Activated CD4-positive, alpha-beta T cell treated with anti-CD3 and anti-CD28 coated beads, Interleukin-2, Interleukin-6, amounts not matched to agents 100 ng/mL and 50 ng/mL, durations not matched to agents 16 hours and 8 hours (primary cell): ENCODE measurements around the gene LMBR1.

Experiments used
- DNase-seq: peaks from one replicate; pipeline ENCODE4 v3.0.0-alpha.2; 2020

Gene LMBR1

GRCh38 chr7:156791241-156791640 lies 101.7 kb downstream of the LMBR1 start:
- no peak for DNase-seq

DNA sequence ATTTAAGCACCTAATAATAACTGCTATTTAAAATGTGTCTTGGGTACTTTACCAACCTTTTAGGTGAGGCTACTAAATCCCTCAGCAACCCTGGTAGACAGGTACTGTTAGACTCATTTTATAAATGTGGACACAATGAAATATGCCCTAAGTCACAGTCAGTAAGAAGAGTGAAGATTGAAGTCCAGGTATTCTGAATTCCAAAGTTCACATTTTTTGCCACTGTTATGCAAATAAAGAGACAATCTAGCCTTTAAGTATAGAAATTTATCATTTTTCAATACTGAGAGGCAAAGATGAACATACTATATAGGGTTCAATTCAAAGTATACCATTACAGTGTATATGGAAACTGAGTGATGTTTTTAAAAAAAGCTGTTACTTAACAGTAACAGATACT lies 102.7 kb downstream of the LMBR1 start:
- DNase-seq = no peak

- no peak for DNase-seq
Measured at GRCh38 chr7:156785998-156786543, 106.9 kb downstream of the LMBR1 start.

- DNase-seq = no peak
Measured at GRCh38 chr7:156783864-156784263, 109.1 kb downstream of the LMBR1 start.

DNA sequence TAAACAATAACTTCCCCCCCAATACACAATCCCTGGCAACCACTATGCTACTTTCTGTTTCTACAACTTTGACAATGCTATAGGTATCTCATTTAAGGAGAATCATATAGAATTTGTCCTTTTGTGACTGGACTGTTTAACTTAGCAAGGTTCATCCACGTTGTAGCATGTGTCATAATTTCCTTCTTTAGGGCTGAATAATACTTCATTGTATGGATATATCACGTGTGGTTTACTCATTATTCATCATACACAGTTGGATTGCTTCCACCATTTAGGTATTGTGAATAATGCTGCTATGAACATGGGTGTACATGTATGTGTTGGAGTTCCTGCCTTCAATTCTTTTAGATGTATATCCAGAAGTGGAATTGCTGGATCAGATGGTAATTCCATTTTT lies 111.0 kb downstream of the LMBR1 start:
- DNase-seq = no peak

GRCh38 chr7:156780724-156781455 lies 112.1 kb downstream of the LMBR1 start:
- DNase-seq = peak; percentile 61

DNA sequence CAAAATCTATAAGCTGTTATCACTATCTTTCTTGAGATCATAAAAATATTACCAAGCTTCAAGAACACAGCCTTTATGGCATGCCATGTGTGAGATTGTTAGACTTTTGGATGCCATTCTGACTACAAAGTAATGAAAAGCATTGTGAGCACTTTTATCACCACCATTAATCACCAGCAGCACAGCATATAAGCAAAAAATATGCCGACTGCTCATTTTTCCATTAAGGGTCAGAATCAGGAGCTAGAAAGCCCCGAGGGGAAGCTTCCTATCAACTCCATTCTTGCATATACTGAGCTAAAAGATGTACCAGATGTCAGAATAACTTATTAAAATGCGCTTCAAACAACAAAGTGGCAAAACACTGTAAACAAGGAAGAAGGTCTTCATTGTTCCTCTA lies 114.3 kb downstream of the LMBR1 start:
- no peak for DNase-seq

DNA sequence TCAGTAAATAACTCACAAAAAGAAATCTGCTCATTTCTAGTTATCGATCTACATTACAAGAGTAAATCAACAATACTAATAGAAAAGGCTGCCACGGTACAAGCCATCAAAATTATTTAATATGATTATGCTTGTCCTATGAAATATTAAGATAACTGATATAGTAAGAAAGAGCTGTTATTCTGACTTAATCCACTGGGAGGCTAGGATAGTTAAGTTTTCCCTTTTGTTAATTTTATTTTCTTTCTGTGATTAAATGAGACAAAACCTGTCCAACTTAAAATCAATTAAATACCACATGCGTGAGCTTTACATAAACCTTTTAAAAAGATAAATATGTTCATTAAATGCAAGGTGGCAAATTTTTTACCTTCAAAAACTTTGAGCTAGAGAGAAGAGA lies 114.8 kb downstream of the LMBR1 start:
- no peak for DNase-seq

DNA sequence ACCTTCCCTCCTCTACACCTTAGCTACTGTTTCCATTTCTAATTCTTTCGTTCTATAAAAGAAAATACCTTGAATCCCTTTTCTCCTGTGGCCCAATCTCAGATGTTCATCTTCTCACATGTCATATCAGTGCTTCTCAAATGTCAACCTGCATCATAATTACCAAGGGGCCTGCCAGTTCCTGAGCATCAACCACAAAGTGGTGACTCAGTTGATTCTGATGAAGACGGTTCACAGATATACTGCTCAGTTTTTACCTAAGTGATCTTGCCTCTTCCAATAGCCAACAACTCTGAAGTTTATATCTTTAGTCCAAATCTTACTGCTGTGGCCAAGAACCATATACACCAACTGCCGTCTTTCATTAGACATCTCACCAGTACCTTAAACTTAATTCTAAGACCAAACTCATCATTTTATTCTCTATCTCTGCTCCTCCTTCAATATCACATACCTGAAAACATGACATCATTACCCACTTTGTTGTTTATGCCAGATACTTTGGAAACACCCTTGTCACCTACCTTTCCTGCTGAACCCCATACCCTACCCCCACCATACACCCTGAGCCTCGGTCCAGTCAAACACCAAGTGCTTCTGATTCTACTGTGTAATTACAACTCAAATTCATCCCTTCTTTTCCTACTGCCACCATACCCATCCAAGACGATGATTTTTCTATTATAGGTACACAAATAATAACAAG lies 115.5 kb downstream of the LMBR1 start:
- peak; percentile 83 for DNase-seq

- DNase-seq = no peak
Measured at GRCh38 chr7:156776527-156776926, 116.5 kb downstream of the LMBR1 start.

- DNase-seq = peak; percentile 32
Measured at GRCh38 chr7:156773966-156774365, 119.0 kb downstream of the LMBR1 start.

- DNase-seq = no peak
Measured at GRCh38 chr7:156772725-156773124, 120.3 kb downstream of the LMBR1 start.

- peak; percentile 67 for DNase-seq
Measured at GRCh38 chr7:156768698-156769472, 124.1 kb downstream of the LMBR1 start.

GRCh38 chr7:156766666-156767065 lies 126.3 kb downstream of the LMBR1 start:
- DNase-seq = no peak

- DNase-seq = no peak
Measured at GRCh38 chr7:156765901-156766656, 126.9 kb downstream of the LMBR1 start.

DNA sequence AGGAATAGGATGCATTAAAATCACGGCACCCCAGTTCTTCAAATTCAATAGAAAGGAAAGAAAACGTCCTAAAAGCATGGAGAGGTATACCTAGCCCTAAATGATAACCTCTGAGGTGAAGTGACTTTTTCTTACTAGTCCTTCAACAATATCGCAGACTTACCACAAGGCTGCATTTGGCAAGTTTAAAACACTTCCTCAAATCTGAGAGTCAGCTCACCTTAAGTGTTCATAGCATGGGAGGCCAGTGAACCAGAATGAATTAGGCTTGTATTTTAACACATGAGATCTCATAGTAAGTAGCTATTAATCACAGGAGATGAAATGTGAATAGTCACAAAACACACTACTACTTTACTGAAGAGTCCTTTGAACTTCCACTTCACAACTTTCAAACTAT lies 128.2 kb downstream of the LMBR1 start:
- DNase-seq = no peak

DNA sequence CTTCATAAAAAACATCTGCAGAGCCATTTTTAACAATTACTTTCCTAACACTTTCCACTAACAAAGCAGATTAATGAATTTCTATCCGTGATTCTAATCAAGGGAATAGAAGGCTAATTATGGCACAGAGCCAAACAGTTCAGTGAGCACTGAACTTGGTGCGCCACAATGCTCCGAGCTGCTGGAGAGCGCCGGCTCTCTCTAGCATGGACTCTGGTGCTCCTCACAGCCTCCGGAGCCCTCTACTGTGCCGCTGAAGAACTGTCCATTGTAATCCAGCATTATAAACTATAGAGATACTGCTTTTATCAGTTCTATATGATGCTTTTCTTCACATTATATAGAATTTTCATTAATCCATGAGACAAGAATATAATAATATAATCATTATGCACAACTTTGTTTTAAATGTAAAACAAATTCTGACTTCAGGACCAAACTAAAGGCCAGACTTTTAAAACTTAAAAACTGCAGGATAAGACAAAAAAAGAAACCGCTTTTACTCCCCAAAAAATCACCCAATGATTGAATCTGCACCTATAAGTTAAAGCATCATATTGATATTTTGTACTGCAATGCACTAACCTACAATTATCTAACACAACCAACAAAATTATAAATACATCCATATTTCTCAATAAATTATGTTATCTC lies 128.8 kb downstream of the LMBR1 start:
- DNase-seq = no peak

DNA sequence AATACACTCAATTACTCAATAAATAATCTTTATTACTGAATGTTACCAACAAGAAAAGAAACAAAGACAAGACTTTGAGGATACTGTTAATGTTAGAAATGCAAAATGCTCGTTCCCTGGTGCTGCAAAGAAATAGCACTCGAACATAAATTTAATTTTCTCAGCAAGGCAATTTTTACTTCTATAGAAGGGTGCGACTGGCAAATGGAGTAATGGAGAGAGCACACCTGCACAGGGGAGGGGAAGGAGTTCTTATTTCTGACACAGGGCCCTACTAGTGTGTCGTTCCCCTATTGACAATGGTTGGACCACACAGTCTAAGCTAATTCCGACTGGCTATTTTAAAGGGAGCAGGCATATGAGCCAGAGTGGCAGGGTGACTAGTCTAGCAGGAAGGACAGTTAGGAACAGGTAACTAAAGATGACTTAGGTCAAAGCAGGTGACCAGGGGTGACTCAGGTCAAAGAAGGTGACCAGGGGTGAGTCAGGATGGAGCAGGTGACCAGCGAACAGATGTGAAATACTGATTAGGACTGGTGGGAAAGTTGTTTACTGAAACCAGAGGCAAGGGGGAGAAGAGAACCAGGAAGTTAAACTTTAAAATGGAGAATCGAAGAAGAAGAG lies 133.3 kb downstream of the LMBR1 start:
- DNase-seq = no peak

DNA sequence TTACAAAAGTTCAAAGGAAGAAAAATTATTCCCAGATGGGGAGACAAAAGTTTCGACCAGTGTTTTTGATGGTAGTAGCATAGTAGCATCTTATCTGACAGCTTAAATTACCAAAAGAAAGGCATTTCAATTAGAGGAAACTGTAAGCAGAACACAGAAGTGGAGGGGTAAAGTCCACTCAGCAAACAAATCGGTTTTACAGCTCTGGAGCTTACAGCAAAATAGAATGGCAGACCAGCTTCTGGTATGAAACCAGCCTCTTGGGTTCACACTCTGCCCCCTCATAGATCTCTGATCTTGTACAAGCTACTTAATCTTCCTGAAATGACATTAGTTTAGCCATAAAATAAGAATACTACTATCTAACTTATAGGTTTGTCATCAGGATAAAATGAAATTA lies 133.8 kb downstream of the LMBR1 start:
- DNase-seq = no peak

GRCh38 chr7:156754201-156754600 lies 138.8 kb downstream of the LMBR1 start:
- peak; percentile 56 for DNase-seq

GRCh38 chr7:156753630-156754029 lies 139.4 kb downstream of the LMBR1 start:
- DNase-seq = peak; percentile 17

DNA sequence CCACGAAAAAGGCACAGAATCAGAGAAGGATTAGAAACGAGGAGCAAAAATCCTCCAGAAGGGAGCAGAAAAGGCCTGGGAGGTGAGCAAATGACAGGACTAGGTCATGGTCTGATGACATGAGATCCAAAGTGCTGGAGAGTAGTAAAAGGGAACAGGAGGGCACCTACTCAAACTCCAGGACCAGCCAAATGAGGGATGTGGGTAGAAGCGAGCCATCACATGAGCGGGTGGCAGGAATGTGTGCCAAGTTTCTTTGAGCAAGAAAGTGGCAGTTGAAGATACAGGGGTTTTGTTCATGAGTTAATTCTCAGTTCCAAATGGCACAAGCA lies 139.8 kb downstream of the LMBR1 start:
- no peak for DNase-seq
